HAP-1 (cell line): ENCODE results near the gene UTP4.

Source experiments
- DNase-seq, 2 experiments: peaks; one replicate each; pipeline ENCODE4 v3.0.0-alpha.2; 2016 to 2020; ENCODE audit warnings: low spot score in 2 of 2
- H3K27me3 ChIP-seq: fragments of 250-450 bp; sonication (Bioruptor Pico); 2 replicates; pipeline ENCODE4 v1.5.1; 2020; ENCODE audit warnings: low read depth, mild to moderate bottlenecking, moderate library complexity
- H3K36me3 ChIP-seq: fragments of 250-450 bp; sonication (Bioruptor Pico); replicated peaks from 2 replicates; pipeline ENCODE4 v1.5.1; 2020; ENCODE audit warnings: mild to moderate bottlenecking
- H3K4me1 ChIP-seq: fragments of 250-450 bp; sonication (Bioruptor Pico); 2 replicates; pipeline ENCODE4 v1.5.1; 2020; ENCODE audit warnings: mild to moderate bottlenecking
- H3K4me3 ChIP-seq: fragments of 250-450 bp; sonication (Bioruptor Pico); 2 replicates; pipeline ENCODE4 v1.5.1; 2020; ENCODE audit warnings: mild to moderate bottlenecking, moderate library complexity
- H3K9me3 ChIP-seq: fragments of 250-450 bp; sonication (Bioruptor Pico); 2 replicates; pipeline ENCODE4 v1.5.1; 2020; ENCODE audit warnings: mild to moderate bottlenecking, moderate library complexity
- in situ Hi-C: fragments of 300-500 bp; cut with MboI; formaldehyde crosslinking; loops from 3 replicates; pipeline ENCODE4 v1.14.3; 2020; ENCODE audit warnings: low sequenced_read_pairs, inconsistent platforms, mixed read lengths

The UTP4 gene

DNA sequence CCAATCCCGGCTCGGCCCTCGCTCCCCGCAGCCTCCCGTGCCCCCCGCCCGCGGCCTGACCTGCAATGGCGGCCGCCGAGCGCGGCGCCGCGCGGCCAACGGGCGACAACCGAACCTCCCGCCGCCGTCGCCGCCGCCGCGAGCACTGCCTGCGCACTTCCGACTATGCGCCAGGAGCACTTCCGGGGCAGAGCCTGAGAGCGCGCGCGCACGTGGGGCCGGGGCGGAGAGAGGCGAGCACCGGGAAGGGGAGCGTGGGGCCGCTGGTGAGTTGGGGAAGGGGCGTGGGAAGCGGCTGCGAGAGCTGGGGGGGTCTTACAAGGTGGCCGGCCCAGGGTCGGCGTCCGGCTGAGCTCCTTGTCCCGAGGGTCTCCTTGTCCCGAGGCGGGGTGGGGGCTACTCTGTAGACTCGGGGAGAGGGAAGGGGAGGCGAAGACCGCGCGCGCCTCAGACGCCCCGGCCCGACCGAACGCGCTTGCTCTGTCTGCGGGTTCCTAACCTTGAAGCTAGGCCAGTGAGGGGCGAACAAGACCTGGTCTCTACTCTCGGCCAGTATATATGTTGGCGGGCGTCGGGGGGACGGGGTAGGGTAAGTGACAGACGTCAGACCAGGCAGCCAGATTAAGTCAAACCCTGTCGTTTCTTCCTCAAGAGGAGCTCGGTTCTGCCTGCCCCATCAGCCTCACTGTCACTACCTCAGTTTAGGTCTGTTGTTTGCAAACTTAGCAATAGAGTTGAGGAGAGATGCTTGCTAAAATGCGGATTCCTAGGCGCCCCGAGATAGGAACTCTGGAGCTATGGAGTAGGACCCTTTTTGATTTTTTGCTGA, at the start of gene UTP4, which contains the start of gene CHTF8:
Gene UTP4, plus strand, starts transcription at position 226 of the 829 bp plus-strand sequence. CDS start 811 bp downstream, outside the sequence.
Gene CHTF8, minus strand, starts transcription at position 165 of the 829 bp plus-strand sequence. CDS start 11,130 bp downstream, outside the sequence.
- Histone ChIP-seq H3K27me3 (no peaks in the 10 kb centered on the region), H3K4me3 (peak within 1 kb of the TSS; percentile 97), H3K4me1 (peaks cover 20% of the 10 kb centered on the region), H3K9me3 (no peaks in the 10 kb centered on the region), H3K36me3 (peaks cover 35% of the 10 kb centered on the region)
- in situ Hi-C loops: no loop called here
- DNase-seq: peak; percentile 77 to 92

DNA sequence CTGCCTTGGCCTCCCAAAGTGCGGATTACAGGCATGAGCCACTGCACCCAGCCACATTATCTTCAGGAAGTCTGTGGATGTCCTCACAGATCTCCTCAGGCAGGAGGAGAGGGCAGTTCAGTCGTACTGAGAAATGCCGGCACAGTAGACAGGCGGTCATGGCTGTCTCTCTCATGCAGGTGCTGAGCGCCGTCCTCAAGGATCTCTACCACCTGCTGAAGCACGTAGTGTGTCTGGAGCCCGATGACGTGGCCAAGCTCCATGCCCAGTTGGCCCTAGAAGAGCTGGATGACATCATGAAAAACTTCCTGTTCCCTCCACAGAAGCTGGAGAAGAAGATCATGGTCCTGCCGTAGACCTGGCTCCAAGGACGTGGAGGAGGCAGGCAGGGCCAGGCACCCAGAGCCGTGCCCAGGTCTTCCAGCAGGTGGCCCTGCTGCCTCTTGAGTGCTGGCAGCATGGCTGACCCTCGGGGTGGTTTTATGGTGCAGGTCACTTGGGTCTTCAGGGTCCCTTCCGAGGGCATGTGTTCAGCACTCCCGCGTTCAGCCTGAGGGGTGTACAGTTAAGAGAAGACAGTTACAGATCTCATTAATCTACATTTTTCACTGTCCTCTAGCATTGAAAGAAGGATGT, 49.0 kb upstream of the UTP4 start:
- no peaks in the 10 kb centered on the region for H3K36me3 ChIP-seq
- DNase-seq: no peak
- no peak overlapping the region for H3K4me3 ChIP-seq
- H3K27me3 ChIP-seq: no peaks in the 10 kb centered on the region
- in situ Hi-C loops: no loop called here
- H3K9me3 ChIP-seq: no peaks in the 10 kb centered on the region
- H3K4me1 ChIP-seq: no peaks in the 10 kb centered on the region

DNA sequence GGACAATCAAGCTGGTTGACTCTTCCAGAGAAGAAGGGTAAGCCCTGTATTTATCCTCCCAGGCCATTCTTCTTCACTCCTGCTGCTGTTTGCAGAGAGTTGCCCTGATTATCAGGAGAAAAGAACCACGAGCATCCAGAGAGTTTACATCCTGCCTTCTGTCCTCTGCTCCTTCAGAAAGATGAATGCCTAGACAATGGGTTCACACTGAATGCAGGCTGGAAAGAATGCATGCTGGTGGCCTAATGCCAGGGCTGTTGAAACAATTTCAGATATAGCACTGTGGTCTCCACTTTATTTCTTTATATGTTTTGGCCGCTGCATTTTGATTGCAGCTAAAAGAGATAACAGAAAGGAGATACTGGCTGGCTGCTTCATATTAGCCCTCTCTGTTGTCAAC, 48.2 kb upstream of the UTP4 start:
- DNase-seq: no peak
- H3K27me3 ChIP-seq: no peaks in the 10 kb centered on the region
- in situ Hi-C loops: no loop called here
- H3K4me3 ChIP-seq: no peak overlapping the region
- no peaks in the 10 kb centered on the region for H3K36me3 ChIP-seq
- H3K9me3 ChIP-seq: no peaks in the 10 kb centered on the region
- no peaks in the 10 kb centered on the region for H3K4me1 ChIP-seq

DNA sequence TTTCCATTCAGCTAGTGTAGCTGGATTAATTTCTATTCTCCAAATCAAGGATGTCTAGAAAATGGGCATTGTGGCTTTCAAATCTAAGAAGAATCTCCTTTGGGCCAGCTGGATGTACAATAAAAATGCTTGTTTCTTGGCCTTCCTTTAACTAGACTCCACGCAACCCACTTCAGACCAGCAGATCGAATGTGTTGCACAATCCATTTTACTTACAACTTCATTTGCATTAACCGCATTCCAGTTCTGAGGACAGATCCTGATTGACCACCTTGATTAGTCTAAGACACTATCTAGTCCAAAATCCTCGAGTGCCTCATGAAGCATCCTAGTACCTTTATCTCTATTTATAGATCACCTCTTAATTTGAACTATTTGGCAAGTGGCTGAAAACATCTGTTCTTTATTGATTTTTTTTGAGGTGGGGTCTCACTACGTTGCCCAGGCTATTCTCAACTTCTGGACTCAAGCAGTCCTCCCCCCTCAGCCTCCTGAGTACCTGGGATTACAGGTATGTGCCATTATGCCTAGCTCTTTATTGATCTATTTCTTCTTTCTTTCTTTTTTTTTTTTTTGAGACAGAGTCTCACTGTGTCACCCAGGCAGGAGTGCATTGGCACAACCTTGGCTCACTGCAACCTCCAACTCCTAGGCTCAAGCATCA, 47.3 kb upstream of the UTP4 start:
- Histone ChIP-seq H3K9me3 (no peaks in the 10 kb centered on the region), H3K27me3 (no peaks in the 10 kb centered on the region), H3K36me3 (no peaks in the 10 kb centered on the region), H3K4me3 (no peak overlapping the region), H3K4me1 (no peaks in the 10 kb centered on the region)
- DNase-seq: no peak
- in situ Hi-C loops: no loop called here

DNA sequence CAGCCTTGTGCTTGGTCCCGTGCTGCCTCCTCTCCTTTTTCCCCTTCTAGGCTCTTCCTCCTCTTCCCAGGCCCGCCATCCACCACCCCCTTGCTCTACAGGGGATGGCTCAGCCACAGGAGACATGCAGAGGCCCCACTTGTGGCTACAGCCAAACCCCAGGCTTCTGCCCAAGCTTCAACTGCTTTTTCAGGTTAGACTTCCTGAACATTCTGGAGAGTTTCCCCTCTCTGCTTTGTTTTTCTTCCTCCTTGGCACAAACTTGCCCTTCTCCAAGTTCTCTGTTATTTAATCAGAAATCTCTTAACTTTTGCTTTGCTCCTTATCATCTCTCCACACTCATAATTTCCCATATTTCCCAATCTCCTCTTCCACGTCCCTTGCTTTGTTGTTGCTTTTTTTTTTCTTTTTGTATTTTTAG, 45.3 kb upstream of the UTP4 start:
- Histone ChIP-seq H3K4me3 (no peak overlapping the region), H3K27me3 (no peaks in the 10 kb centered on the region), H3K36me3 (no peaks in the 10 kb centered on the region), H3K9me3 (no peaks in the 10 kb centered on the region), H3K4me1 (no peaks in the 10 kb centered on the region)
- no peak for DNase-seq
- in situ Hi-C loops: no loop called here

DNA sequence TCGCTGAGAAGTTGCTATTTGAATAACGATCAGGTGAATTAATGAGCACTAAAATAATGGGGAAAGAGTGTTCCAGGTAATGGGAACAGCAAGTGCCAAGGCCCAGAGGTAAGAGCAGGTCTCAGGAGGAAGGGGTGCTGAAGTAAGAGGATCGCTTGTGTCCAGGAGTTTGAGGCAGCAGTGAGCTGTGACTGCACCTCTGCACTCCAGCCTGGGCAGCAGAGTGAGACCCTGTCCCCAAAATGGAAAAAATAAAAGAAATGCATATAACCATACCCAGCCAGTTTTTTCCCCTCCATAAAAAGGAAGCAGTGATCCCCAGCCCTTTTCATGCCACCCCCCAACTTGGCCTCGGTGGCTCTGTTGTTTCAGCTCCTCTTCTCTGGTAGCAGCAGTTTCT, 43.8 kb upstream of the UTP4 start:
- Histone ChIP-seq H3K4me1 (no peaks in the 10 kb centered on the region), H3K36me3 (no peaks in the 10 kb centered on the region), H3K27me3 (no peaks in the 10 kb centered on the region), H3K9me3 (no peaks in the 10 kb centered on the region), H3K4me3 (no peak overlapping the region)
- in situ Hi-C loops: no loop called here
- DNase-seq: no peak

DNA sequence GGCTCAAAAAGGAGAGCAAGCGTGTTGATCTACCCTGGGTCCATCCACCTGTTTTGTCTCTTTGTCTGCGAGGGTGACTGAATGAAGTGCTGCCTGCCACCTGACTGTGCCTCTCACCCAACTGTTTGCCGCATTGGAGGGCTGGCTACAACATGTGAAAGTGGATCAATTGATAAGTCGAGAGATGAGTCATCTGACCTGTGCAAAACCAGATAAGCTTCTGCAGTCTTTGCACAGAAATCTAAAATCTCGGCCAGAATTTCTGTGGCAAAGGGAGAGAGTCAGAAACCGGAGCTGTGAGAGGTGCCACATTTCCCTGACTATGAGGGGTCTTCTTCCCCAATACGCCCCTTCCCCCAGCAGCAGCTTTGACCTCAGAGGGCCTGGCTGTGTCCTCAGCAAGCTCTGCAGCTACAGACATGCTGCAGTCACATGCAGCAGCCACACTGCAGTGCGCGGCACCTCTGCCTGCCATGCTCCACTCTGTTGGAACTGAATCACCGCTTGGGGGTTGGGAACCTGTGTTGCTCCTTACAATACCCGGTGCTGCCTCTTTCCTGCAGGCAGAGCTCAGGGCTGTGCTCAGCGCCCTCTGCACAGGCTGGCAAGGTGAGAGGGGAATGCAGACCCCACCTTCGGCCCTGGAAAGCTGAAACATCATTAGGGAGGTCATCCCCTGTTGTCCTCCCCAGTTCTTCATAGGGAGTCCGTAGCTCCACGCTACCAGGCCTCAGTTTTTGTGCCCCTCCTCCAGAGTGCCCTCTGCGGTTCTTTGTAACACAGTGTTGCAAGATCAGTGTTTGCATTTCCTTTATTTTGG, 43.1 kb upstream of the UTP4 start:
- no peaks in the 10 kb centered on the region for H3K9me3 ChIP-seq
- no peaks in the 10 kb centered on the region for H3K36me3 ChIP-seq
- H3K27me3 ChIP-seq: no peaks in the 10 kb centered on the region
- in situ Hi-C loops: no loop called here
- no peak for DNase-seq
- H3K4me1 ChIP-seq: no peaks in the 10 kb centered on the region
- H3K4me3 ChIP-seq: no peak overlapping the region

DNA sequence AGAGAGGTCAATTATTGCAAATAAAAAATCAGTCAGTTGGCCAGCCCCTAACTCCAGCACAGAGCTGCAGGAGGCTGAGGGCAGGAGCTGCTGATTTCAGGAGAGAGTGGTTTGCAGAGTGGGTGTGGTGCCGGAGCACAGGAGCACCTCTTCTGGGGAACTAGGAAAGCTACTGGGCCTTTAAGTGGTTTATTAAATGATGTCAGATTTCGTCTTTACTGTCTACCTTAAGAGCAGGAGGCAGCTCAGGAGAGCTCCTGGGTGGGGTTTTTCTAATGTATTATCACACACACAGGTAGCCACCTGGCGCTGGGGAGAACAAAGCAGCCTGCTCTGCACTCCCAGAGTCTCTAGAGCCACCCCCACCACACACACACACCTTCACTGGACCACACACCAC, 38.5 kb upstream of the UTP4 start:
- Histone ChIP-seq H3K36me3 (no peaks in the 10 kb centered on the region), H3K4me3 (no peak overlapping the region), H3K9me3 (no peaks in the 10 kb centered on the region), H3K27me3 (no peaks in the 10 kb centered on the region), H3K4me1 (no peaks in the 10 kb centered on the region)
- in situ Hi-C loops: no loop called here
- DNase-seq: no peak

DNA sequence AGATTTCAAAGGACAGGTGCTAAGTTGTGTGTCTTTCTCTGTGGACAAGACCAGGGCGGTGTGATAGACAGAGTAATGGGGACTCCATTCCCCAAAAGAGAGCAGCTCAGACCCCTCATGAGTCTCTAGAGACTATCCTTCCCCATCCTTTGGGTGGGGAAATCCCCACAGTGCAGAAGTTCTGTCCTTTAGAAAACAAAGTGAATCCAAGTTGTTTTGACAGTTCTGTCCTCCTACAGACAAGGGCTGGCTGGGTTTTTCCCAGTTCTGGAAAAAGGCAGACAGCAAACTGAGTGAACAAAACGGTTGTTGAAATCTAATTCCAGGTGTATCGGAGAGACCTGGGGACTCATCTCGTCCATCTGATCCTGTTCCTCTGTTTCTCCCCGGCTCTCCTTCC, 37.9 kb upstream of the UTP4 start:
- H3K36me3 ChIP-seq: no peaks in the 10 kb centered on the region
- H3K9me3 ChIP-seq: no peaks in the 10 kb centered on the region
- H3K27me3 ChIP-seq: no peaks in the 10 kb centered on the region
- no peak for DNase-seq
- no peak overlapping the region for H3K4me3 ChIP-seq
- no peaks in the 10 kb centered on the region for H3K4me1 ChIP-seq
- in situ Hi-C loops: no loop called here

DNA sequence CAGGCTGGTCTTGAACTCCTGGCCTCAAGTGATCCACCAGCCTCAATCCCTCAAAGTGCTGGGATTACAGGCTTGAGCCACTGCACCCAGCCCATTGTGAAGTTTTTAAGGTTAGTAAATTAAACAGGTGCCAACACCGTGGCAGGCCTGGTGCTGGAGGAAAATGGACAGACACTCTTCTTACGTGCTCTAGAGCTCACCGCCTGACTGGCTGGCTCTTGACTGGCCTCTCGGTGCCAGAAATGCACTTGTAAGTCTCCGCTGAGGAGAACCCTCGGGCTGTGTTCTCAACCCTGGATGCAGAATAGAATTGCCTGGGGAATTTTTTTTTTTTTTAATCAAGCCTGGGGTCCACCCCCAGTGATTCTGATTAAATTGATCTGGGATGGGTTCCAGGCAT, 37.3 kb upstream of the UTP4 start:
- H3K4me1 ChIP-seq: no peaks in the 10 kb centered on the region
- H3K9me3 ChIP-seq: no peaks in the 10 kb centered on the region
- H3K36me3 ChIP-seq: no peaks in the 10 kb centered on the region
- DNase-seq: no peak
- H3K4me3 ChIP-seq: no peak overlapping the region
- no peaks in the 10 kb centered on the region for H3K27me3 ChIP-seq
- in situ Hi-C loops: no loop called here

DNA sequence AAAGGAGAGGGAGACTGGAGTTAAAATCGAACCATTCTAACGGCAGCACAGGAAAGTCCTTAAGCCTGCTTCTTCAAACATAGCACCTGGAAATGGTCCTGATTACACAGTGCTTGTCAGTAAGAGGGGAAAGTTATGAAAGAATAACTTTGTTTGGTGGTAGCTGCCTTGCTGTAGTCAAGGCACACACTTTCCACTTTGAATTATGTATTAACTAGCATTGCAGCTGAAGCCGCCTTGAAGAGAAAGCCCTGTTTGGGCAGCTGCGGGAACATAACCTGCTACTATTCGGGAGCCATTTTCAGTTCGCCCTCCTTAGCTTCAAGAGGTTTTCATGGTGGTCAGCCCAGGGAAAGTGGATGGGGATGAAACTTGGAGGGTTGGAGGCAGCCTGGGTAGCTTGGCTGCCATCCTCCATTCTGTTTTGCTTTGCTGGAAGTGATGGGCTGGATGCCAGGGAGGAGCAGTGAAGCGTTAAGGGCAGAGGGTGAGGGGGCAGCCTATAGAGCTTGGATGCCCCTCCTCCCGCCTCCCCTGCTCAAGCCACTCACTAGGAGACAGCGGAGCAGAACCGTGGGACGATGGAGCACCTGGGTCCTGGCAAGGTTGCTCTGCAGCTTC, 32.3 kb upstream of the UTP4 start:
- H3K36me3 ChIP-seq: no peaks in the 10 kb centered on the region
- peaks cover under 1% of the 10 kb centered on the region for H3K4me1 ChIP-seq
- H3K4me3 ChIP-seq: no peak overlapping the region
- in situ Hi-C loops: no loop called here
- no peaks in the 10 kb centered on the region for H3K27me3 ChIP-seq
- no peaks in the 10 kb centered on the region for H3K9me3 ChIP-seq
- DNase-seq: no peak

DNA sequence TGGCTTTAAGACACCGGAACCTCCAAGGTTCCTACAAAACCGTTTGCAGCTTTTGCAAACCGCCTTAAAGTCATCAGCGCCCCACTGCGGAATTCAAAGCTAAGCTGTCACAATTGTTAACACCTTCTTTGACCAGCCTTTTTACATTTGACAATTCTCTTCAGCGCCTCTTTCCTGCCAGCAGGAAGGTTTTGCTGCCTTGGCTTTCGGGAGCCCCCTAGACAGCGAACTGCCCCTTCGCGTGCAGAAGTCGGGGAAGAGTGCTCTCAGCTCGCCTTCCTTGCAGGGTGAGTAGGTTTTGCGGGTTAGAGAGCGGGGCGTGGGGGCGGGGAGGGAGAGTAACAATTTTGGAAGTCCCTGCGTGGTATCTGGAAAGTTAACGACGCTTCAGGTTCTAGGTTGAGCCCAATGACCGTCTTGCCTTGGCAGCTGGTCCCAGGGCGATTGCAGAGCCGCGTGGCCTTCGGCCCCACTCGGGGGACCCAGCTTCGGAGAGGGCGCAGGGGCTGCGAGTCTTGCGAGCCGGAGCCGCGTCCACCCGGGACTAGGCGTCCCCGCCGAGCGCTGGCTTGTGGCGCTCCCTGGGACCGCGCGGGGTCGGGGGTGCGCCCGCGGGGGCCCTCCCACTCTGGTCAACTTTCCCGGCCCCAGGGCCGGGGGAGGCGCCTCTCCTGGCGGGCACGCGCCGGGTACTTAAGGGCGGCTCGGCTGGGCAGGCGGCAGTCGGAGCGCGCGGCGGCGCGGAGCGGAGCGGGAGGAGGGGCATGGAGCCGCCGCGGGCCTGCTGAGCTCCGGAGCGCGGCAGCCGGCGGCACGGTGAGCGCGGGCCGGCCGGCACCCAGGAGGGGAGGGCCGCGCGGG, 26.7 kb upstream of the UTP4 start, which contains the start of gene HAS3:
Gene HAS3, plus strand, starts transcription at position 153 of the 861 bp plus-strand sequence. CDS start 3,743 bp downstream, outside the sequence.
- H3K4me3 ChIP-seq: peak within 1 kb of the TSS; percentile 45
- H3K36me3 ChIP-seq: peaks cover 7% of the 10 kb centered on the region
- peaks cover 4% of the 10 kb centered on the region for H3K4me1 ChIP-seq
- no peaks in the 10 kb centered on the region for H3K27me3 ChIP-seq
- in situ Hi-C loops: no loop called here
- H3K9me3 ChIP-seq: no peaks in the 10 kb centered on the region
- DNase-seq: peak; percentile 71 to 78
